HS-5 (cell line): ENCODE results near the gene CCDC39.
A peak's percentile ranks its signal among the peaks of the same experiment; 100 is the strongest.
"Not testable (repeated sequence)": the region's sequence is repeated elsewhere in the genome, so short reads cannot be mapped to it uniquely, and the experiment has no call there.

ENCODE experiments used
- DNase-seq: peaks from one replicate; pipeline ENCODE4 v3.0.0-alpha.2; 2012; ENCODE audit warnings: low read depth

The CCDC39 gene

GRCh38 chr3:180624714-180625113, 54.6 kb downstream of the CCDC39 start:
- DNase-seq = no peak

GRCh38 chr3:180619723-180620122, 59.6 kb downstream of the CCDC39 start:
- no peak for DNase-seq

GRCh38 chr3:180618563-180618962, 60.7 kb downstream of the CCDC39 start:
- DNase-seq = not testable (repeated sequence)

GRCh38 chr3:180617049-180617448, 62.2 kb downstream of the CCDC39 start:
- DNase-seq = no peak

- DNase-seq = no peak
Observed at GRCh38 chr3:180615954-180616353, 63.3 kb downstream of the CCDC39 start.

GRCh38 chr3:180612364-180612763, 66.9 kb downstream of the CCDC39 start:
- DNase-seq = no peak

- no peak for DNase-seq
Observed at GRCh38 chr3:180611006-180611405, 68.3 kb downstream of the CCDC39 start.

- DNase-seq = peak; percentile 77
Observed at GRCh38 chr3:180601688-180602666, 77.3 kb downstream of the CCDC39 start, which contains the start of gene TTC14. Gene TTC14, plus strand, starts transcription at chr3:180602163. Its CDS starts 99 bp downstream, at chr3:180602262.

- DNase-seq = no peak
Observed at GRCh38 chr3:180600473-180600872, 78.8 kb downstream of the CCDC39 start.

- no peak for DNase-seq
Observed at GRCh38 chr3:180595559-180595935, 83.7 kb downstream of the CCDC39 start.

GRCh38 chr3:180594631-180595558, 84.4 kb downstream of the CCDC39 start:
- peak; percentile 22 for DNase-seq

GRCh38 chr3:180593631-180594030, 85.7 kb downstream of the CCDC39 start:
- DNase-seq = not testable (repeated sequence)

- no peak for DNase-seq
Observed at GRCh38 chr3:180590396-180590795, 88.9 kb downstream of the CCDC39 start.

- no peak for DNase-seq
Observed at GRCh38 chr3:180580934-180581333, 98.4 kb downstream of the CCDC39 start.

GRCh38 chr3:180575571-180575970, 103.7 kb downstream of the CCDC39 start:
- DNase-seq = no peak

- DNase-seq = no peak
Observed at GRCh38 chr3:180571831-180572598, 107.3 kb downstream of the CCDC39 start.

- no peak for DNase-seq
Observed at GRCh38 chr3:180570238-180570637, 109.1 kb downstream of the CCDC39 start.

- no peak for DNase-seq
Observed at GRCh38 chr3:180564676-180565075, 114.6 kb downstream of the CCDC39 start.
